GM21390 (cell line): ENCODE measurements around the gene GPRC5A.

Source experiments
- ATAC-seq: cut with Tn5 transposase; IDR thresholded peaks from one replicate; pipeline ENCODE4 v1.9.1; 2021; ENCODE audit not compliant: unreplicated experiment

The GPRC5A gene

GRCh38 chr12:12938541-12938940 is 47.2 kb downstream of the GPRC5A start:
- ATAC-seq: no peak

DNA sequence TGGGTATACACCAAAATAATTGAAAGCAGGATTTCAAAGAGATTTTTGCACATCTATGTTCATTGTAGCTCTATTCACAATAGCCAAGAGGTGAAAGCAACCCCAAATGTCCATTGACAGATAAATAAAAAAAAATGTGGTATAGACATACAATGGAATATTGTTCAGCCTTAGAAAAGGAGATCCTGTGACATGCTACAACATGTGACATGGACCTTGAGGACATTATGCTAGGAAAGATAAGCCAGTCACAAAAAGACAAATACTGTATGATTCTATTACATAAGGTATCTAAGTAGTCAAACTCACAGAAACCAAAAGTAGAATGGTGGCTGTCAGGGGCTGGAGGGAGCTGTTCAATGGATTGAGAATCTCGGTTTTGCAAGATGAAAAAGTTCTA is 48.5 kb downstream of the GPRC5A start:
- no peak for ATAC-seq

DNA sequence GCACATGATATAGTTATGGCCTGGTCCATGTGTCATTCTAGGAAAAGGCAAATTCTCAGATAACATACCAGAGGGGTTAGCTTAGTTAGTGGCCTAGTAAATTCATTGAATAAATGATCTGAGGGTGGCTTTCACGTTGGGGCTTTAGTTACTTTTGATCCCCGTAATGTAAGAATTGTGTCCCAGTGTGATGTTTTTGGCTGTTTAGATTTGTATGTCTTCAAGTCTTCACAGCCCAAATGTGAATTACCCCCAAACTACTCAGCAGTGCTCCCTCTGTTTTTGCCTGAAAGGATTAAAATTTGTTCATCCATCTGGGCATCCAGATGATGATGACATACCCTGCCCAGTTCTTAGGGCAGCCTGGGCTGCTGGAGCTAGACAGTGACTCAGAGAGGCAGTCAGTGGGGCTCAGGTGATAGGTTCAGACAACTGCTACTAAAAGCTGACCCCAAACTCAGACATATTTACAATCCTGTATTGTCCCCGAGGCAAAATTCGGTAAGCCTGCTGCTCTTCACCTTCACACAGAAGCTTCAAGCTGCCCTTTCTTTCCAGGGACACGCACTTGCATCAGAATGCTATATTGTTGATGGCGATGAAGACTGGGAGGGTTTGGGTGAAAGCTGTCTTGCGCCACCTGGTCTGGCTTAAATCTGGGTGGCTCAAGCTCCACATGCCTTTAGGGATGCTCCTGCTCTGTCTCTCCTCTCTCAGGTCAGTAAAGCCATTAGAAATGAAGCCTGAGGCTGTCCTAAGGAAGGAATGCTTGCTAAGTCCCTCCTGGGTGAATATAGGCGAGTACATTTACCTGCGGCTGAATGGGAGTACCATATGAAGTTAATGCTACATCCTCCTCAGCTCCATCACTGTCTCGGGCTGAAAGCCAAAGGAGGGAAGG is 50.3 kb downstream of the GPRC5A start:
- no peak for ATAC-seq

GRCh38 chr12:12943586-12944260 is 52.4 kb downstream of the GPRC5A start:
- no peak for ATAC-seq

DNA sequence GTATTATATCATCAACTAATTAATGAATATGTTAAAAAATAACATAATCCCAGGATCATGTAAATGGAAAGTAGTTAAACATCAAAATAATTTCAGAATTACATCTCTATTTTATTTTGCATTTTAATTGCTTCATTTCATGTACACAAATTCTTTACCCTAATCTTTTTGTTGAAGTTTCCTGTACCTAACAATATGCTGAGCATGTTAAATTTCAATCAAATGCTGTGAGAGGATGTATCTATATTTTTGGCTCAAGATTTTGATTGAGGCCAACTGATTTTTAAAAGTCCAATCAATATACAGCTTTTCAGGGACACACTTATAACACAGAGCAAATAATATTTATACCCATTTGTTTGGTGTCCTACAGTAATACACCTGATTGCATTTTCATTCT is 54.2 kb downstream of the GPRC5A start:
- no peak for ATAC-seq

DNA sequence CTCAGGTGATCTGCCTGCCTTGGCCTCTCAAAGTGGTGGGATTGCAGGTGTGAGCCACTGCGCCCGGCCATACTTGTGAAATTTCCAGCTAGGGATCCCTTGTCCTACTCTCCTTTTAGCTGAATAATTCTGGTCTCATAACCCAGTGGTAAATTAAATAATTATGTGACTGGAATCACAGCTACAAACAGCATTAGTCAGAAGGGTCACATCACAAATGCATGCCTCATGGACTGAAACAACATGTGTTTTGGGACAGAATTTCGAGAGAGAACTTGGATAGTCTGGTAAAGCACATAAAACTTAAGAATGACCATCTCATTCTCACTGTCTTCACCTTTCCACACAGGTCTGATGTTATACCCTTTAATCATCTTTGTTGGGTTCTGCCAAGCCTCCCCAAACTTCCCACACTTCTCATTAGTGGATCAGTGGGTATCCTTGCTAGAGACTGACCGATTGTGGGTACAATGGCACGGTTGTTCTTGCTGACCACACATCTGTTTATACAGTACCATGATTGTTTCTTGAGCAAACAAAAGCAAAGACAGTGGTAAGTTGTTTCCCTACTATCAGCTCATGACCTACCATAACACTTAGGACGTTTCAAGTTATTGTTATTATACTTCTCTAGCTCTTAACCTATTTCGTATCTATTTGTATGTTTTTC is 55.5 kb downstream of the GPRC5A start:
- ATAC-seq: no peak

DNA sequence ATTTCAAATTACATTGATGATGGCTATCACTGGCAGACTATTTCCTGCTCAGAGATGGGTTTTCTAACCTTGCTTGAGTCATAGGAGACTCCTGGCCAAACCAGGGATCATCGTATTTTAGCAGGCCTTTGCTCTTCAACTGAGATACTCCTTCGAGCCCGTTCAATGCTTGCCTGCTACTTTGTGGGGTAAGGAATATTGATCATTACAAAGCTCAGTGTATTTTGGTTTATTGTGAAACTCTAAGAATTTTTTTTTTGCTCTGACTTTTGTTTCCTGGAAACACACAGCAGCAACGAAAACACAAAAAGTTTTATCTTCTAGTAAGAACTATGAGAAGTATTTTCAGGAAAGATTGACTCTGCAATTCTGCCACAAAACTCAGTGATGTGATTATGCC is 56.5 kb downstream of the GPRC5A start:
- ATAC-seq: no peak

DNA sequence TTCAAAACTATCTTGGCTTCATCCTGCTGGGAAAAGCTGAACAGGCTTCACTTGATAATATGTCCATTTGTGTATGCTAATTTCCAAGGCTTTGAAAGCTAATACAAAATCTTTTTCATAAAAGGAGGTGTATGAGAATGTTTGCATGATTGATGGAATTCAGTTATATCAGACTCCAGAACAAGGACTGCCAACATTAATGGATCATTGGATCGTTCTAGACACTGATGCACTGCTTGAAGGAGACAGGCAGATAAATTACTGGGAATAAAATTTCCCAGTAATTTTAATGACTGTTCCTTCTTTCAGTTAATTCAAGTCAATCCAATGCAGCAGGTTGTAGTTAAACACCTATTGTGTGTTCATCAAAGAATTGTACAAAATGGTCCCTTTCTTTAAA is 60.1 kb downstream of the GPRC5A start:
- ATAC-seq: no peak

GRCh38 chr12:12952036-12952435 is 60.7 kb downstream of the GPRC5A start, which contains the start of gene GPRC5D:
GPRC5D (minus strand) TSS chr12:12952170; CDS start chr12:12950384, 1,786 bp downstream.
- no peak for ATAC-seq

- ATAC-seq: no peak
These were observed 63.0 kb downstream of the GPRC5A start for GRCh38 chr12:12954356-12954755.

GRCh38 chr12:12954878-12955625 is 63.7 kb downstream of the GPRC5A start:
- ATAC-seq: no peak

GRCh38 chr12:12958886-12959285 is 67.5 kb downstream of the GPRC5A start:
- no peak for ATAC-seq

GRCh38 chr12:12960639-12961209 is 69.4 kb downstream of the GPRC5A start:
- ATAC-seq: no peak

DNA sequence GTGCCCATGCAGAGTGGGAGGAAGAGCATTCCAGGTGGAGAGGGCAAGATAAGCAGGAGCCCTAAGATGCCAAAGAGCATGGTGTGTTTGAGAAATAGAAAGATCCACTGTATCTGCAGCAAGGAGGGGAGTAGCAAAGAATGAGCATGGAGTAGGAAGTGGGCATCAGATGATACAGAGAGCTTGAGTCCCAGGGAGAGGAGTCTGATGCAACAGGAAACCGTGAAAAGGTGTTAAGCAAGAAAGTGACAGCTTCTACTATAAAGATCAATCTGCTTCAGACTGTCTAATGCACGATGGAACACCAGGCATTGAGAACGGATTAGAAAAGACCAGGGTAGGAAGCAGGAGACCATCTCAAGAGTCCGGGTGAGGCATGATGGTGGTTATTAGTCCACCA is 72.9 kb downstream of the GPRC5A start:
- no peak for ATAC-seq

DNA sequence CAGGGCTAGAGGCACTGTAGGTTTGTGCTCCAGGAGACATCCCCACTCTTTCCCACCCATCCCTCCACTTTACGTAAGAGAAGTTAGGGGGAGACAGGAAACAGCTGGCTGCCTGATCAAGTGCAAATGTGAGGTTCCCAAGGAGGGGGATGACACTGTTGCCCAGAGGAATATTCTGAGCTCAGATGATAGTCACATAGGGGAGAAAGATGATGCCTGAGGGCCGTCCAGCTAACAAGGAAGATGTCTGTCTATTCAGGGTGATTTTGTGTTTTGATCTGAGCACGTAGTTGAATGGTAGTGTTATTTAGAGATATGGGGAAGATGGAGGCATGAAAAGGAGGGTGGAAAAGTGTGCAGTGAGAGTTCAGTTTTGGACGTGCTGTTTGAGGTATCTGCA is 74.5 kb downstream of the GPRC5A start:
- ATAC-seq: no peak
